OCI-LY1 (cell line): ENCODE results near the gene GLB1L.

ENCODE experiments used
- CTCF ChIP-seq: fragments of 200-600 bp; sonication (generic), shearing (Covaris generic); IDR thresholded peaks from 2 replicates; pipeline ENCODE4 v1.5.1; 2017; ENCODE audit warnings: mild to moderate bottlenecking, antibody characterized with exemption, low read length, moderate library complexity, mixed read lengths
- EZH2 ChIP-seq: fragments of 200-600 bp; sonication (generic), shearing (Covaris generic); IDR thresholded peaks from 2 replicates; pipeline ENCODE4 v1.8.0; 2017; ENCODE audit warnings: borderline replicate concordance, mixed run types, mild to moderate bottlenecking, antibody characterized with exemption, low read length, moderate library complexity, mixed read lengths

GRCh38 chr2:219285894-219286425 lies 40.7 kb upstream of the GLB1L start:
- TF ChIP-seq CTCF: no peak
- no peak for TF ChIP-seq EZH2
